HepG2 (cell line): ENCODE measurements around the gene CSMD2.

ENCODE experiments used
- BCLAF1 ChIP-seq: fragments of 450-650 bp; IDR thresholded peaks from 2 replicates; pipeline ENCODE4 v1.6.1; 2017; ENCODE audit warnings: mild to moderate bottlenecking
- CREM ChIP-seq, 2 experiments: sonication (generic) in 1 of 2; formaldehyde crosslinking in 1 of 2; IDR thresholded peaks; 2 replicates each; pipeline versions ENCODE4 v1.4.0 to v1.6.1; 2016 to 2020; ENCODE audit warnings: antibody characterized with exemption in 1 of 2, mild to moderate bottlenecking in 1 of 2, missing genetic modification reagents in 1 of 2
- EZH2 ChIP-seq: conservative IDR thresholded peaks from 2 replicates; pipeline ENCODE4 v1.6.1; 2012; ENCODE audit warnings: mild to moderate bottlenecking, low read depth, low read length, moderate library complexity
- FOXP4 ChIP-seq: sonication (generic); formaldehyde crosslinking; IDR thresholded peaks from 2 replicates; pipeline ENCODE4 v1.4.0; 2020; ENCODE audit warnings: missing genetic modification reagents
- JUN ChIP-seq: sonication (generic); formaldehyde crosslinking; IDR thresholded peaks from 2 replicates; pipeline ENCODE4 v1.4.0; 2020; ENCODE audit warnings: mild to moderate bottlenecking, missing genetic modification reagents
- NFYC ChIP-seq: IDR thresholded peaks from 2 replicates; pipeline ENCODE4 v1.6.1; 2016; ENCODE audit warnings: missing genetic modification reagents, missing compliant biosample characterization
- PHB2 ChIP-seq: fragments of 450-650 bp; IDR thresholded peaks from 2 replicates; pipeline ENCODE4 v1.6.1; 2018; ENCODE audit not compliant: partially characterized antibody
- RAD51 ChIP-seq: fragments of 450-650 bp; IDR thresholded peaks from 2 replicates; pipeline ENCODE4 v1.6.1; 2016; ENCODE audit warnings: borderline replicate concordance
- SRSF1 ChIP-seq: fragments of 200-400 bp; formaldehyde crosslinking; optimal IDR thresholded peaks from 2 replicates; pipeline ENCODE3; 2017; ENCODE audit warnings: mild to moderate bottlenecking, low read depth, low read length, moderate library complexity
- ZFP36 ChIP-seq: fragments of 150-350 bp; IDR thresholded peaks from 2 replicates; pipeline ENCODE4 v1.6.1; 2018; ENCODE audit warnings: borderline replicate concordance, low read length, low read depth; ENCODE audit not compliant: partially characterized antibody
- ZNF180 ChIP-seq: sonication (generic); formaldehyde crosslinking; IDR thresholded peaks from 2 replicates; pipeline ENCODE4 v1.4.0; 2020; ENCODE audit warnings: low read depth, missing genetic modification reagents, borderline replicate concordance
- ZNF317 ChIP-seq: sonication (generic); formaldehyde crosslinking; IDR thresholded peaks from 2 replicates; pipeline ENCODE4 v1.5.0; 2020; ENCODE audit warnings: mild to moderate bottlenecking, missing genetic modification reagents
- ZNF678 ChIP-seq: sonication (generic); formaldehyde crosslinking; IDR thresholded peaks from 2 replicates; pipeline ENCODE4 v1.4.0; 2020; ENCODE audit warnings: mild to moderate bottlenecking, missing genetic modification reagents

GRCh38 chr1:33814166-33814565 is 350.9 kb downstream of the CSMD2 start:
- TF ChIP-seq PHB2 (no peak), EZH2 (no peak), SRSF1 (no peak), ZNF678 (CRISPR knock-in tag) (no peak), ZFP36 (no peak), BCLAF1 (no peak), FOXP4 (CRISPR knock-in tag) (no peak), RAD51 (no peak), CREM (IDR thresholded peaks at IDR 0.05) (no peak), CREM (CRISPR knock-in tag; IDR thresholded peaks at IDR 0.05) (no peak), JUN (CRISPR knock-in tag) (no peak), NFYC (no peak), ZNF180 (CRISPR knock-in tag) (no peak), ZNF317 (no peak)
